Measurements from ENCODE around the gene OR8J1. TPM values are rescaled to one million over a fixed set of nuclear protein-coding genes. Genes with fewer than 3 reads are reported as not detected.

The OR8J1 gene
- total RNA-seq, 1 experiment from 2014 or later = not detected

DNA sequence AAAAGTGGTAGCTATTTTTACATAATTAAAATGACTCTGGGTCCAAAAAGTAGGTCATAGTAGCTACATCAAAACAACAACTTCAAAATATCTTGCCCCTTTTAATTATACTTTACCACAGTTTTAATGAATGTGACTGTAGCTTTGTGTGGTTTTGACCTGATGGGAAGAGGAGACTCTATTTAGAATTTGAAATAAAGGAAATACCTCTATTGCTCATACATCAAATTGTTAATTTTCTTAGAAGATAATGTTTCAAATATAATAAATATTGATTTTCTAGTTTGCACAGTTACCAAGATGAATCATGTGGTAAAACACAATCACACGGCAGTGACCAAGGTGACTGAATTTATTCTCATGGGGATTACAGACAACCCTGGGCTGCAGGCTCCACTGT lies 8.4 kb upstream of the OR8J1 start, which contains the start of gene OR8K1:
TSS of gene OR8K1 (plus strand) at position 301 of the 400 bp plus-strand sequence. CDS start at position 301, 0 bp downstream.
- Histone ChIP-seq H3K4me3 (no peak within 1 kb of the TSS), H3K4me2 (no peak within 1 kb of the TSS), H3K27me3 (ENCODE audit: insufficient read depth, low read depth) (no peaks in the 10 kb centered on the region), H2AFZ (no peak within 1 kb of the TSS), H3K79me2 (ENCODE audit: low read depth) (no peaks in the 10 kb centered on the region), H3K27ac (no peak within 1 kb of the TSS), H3K36me3 (ENCODE audit: low read depth) (no peaks in the 10 kb centered on the region), H3F3A (ENCODE audit: insufficient read depth, low read depth) (no peaks in the 10 kb centered on the region), H3K4me1 (replicated peaks; ENCODE audit: insufficient read depth) (no peaks in the 10 kb centered on the region), H3K9me2 (ENCODE audit: insufficient read depth) (no peaks in the 10 kb centered on the region), H4K20me1 (ENCODE audit: insufficient read depth) (no peaks in the 10 kb centered on the region), H3K9me3 (ENCODE audit: insufficient read depth, low read depth) (no peaks in the 10 kb centered on the region)
- TF ChIP-seq, protein P1, sequence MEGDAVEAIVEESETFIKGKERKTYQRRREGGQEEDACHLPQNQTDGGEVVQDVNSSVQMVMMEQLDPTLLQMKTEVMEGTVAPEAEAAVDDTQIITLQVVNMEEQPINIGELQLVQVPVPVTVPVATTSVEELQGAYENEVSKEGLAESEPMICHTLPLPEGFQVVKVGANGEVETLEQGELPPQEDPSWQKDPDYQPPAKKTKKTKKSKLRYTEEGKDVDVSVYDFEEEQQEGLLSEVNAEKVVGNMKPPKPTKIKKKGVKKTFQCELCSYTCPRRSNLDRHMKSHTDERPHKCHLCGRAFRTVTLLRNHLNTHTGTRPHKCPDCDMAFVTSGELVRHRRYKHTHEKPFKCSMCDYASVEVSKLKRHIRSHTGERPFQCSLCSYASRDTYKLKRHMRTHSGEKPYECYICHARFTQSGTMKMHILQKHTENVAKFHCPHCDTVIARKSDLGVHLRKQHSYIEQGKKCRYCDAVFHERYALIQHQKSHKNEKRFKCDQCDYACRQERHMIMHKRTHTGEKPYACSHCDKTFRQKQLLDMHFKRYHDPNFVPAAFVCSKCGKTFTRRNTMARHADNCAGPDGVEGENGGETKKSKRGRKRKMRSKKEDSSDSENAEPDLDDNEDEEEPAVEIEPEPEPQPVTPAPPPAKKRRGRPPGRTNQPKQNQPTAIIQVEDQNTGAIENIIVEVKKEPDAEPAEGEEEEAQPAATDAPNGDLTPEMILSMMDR (conservative IDR thresholded peaks at IDR 0.05) = no peak
- no peak for TF ChIP-seq EZH2 (IDR thresholded peaks at IDR 0.05; ENCODE audit: low read depth)
- intact Hi-C loops (cut with micrococcal nuclease; ENCODE audit: unreplicated experiment) = no loop called here
- DNase-seq = no peak
- ChIA-PET POLR2A (ENCODE audit: unreplicated experiment) (no interaction called here), CTCF (no interaction called here)
- BruUV-seq (replicated peaks) = no TSS peak

DNA sequence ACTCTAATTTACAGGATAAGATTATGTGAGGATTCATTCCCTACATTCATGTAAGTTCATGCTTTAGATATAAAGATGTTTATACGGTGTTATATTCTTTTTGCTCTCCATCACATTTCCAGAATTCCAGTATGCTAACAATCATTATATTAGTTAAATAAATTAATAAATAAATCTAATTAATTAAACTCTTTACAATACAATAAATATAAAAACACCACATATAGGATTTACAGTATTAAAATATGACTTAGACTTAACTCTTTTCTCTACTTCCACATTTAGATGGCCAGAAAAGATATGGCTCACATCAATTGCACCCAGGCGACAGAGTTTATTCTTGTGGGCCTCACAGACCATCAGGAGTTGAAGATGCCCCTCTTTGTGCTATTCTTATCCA lies 21.2 kb downstream of the OR8J1 start, which contains the start of gene OR8U1:
TSS of gene OR8U1 (plus strand) at position 301 of the 400 bp plus-strand sequence. CDS start at position 301, 0 bp downstream.
- Histone ChIP-seq H3K79me2 (ENCODE audit: low read depth) (no peaks in the 10 kb centered on the region), H3K9me2 (ENCODE audit: insufficient read depth) (no peaks in the 10 kb centered on the region), H4K20me1 (ENCODE audit: insufficient read depth) (no peaks in the 10 kb centered on the region), H3F3A (ENCODE audit: insufficient read depth, low read depth) (no peaks in the 10 kb centered on the region), H3K27ac (no peak within 1 kb of the TSS), H3K4me2 (no peak within 1 kb of the TSS), H2AFZ (no peak within 1 kb of the TSS), H3K27me3 (ENCODE audit: insufficient read depth, low read depth) (no peaks in the 10 kb centered on the region), H3K4me1 (replicated peaks; ENCODE audit: insufficient read depth) (no peaks in the 10 kb centered on the region), H3K4me3 (no peak within 1 kb of the TSS), H3K36me3 (ENCODE audit: low read depth) (no peaks in the 10 kb centered on the region), H3K9me3 (ENCODE audit: insufficient read depth, low read depth) (no peaks in the 10 kb centered on the region)
- intact Hi-C loops (cut with micrococcal nuclease; ENCODE audit: unreplicated experiment) = no loop called here
- DNase-seq = no peak
- CTCF ChIA-PET = no interaction called here
- POLR2A ChIA-PET (ENCODE audit: unreplicated experiment) = no interaction called here
- no peak for TF ChIP-seq EZH2 (IDR thresholded peaks at IDR 0.05; ENCODE audit: low read depth)
- TF ChIP-seq, protein P1 (conservative IDR thresholded peaks at IDR 0.05) = no peak
- no TSS peak for BruUV-seq (replicated peaks)

DNA sequence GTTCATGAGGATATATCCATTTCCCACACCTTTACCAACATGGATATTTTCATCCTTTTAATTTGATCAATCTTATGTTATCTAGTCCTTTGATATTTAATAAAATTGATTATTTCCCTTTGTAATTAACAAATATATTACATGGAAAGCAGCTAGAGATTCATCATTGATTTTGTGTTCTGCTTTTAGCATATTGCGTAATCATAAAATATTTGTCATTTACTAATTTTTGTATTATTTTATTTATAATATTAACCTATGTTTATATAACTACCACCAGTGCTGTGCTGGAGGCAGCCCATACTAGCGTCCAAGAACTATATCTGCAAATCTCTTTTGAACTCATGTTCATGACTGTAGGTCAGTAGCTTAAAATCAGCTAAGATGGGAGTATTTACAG lies 26.0 kb downstream of the OR8J1 start:
- no peaks in the 10 kb centered on the region for H3K4me1 ChIP-seq (replicated peaks; ENCODE audit: insufficient read depth)
- no peaks in the 10 kb centered on the region for H3K79me2 ChIP-seq (ENCODE audit: low read depth)
- H2AFZ ChIP-seq = no peak overlapping the region
- no peaks in the 10 kb centered on the region for H3K9me2 ChIP-seq (ENCODE audit: insufficient read depth)
- no peak overlapping the region for H3K27ac ChIP-seq
- H3K27me3 ChIP-seq (ENCODE audit: insufficient read depth, low read depth) = no peaks in the 10 kb centered on the region
- ChIA-PET CTCF (no interaction called here), POLR2A (ENCODE audit: unreplicated experiment) (no interaction called here)
- no peak overlapping the region for H3K4me2 ChIP-seq
- no peaks in the 10 kb centered on the region for H3K9me3 ChIP-seq (ENCODE audit: insufficient read depth, low read depth)
- BruUV-seq (replicated peaks) = no TSS peak
- no peaks in the 10 kb centered on the region for H4K20me1 ChIP-seq (ENCODE audit: insufficient read depth)
- intact Hi-C loops (cut with micrococcal nuclease; ENCODE audit: unreplicated experiment) = no loop called here
- no peak for DNase-seq
- no peaks in the 10 kb centered on the region for H3K36me3 ChIP-seq (ENCODE audit: low read depth)
- TF ChIP-seq, protein P1 (conservative IDR thresholded peaks at IDR 0.05) = no peak
- TF ChIP-seq EZH2 (IDR thresholded peaks at IDR 0.05; ENCODE audit: low read depth) = no peak
- H3F3A ChIP-seq (ENCODE audit: insufficient read depth, low read depth) = no peaks in the 10 kb centered on the region
- H3K4me3 ChIP-seq = no peak overlapping the region

Measured in PC-9 (cell line).